ENCODE data around the gene IMMT.

- TF ChIP-seq EZH2 (IDR thresholded peaks at IDR 0.05; ENCODE audit: borderline replicate concordance, insufficient read depth, low read length, poor library complexity, severe bottlenecking) (no peak), REST (IDR thresholded peaks at IDR 0.05; ENCODE audit: borderline replicate concordance) (no peak), CTCF (IDR thresholded peaks at IDR 0.05; ENCODE audit: poor library complexity, severe bottlenecking) (no peak)
Measured at GRCh38 chr2:86229221-86229620, 34.0 kb upstream of the IMMT start.

Measured in neural cell (in vitro differentiated cells).